H1 (cell line): ENCODE measurements around the gene ZNF280B. TPM values are rescaled to one million over a fixed set of nuclear protein-coding genes. Genes with fewer than 3 reads are reported as not detected.

ENCODE experiments used
- CTCF ChIA-PET: fragments of 300-600 bp; sonication (Branson Sonifier 250); formaldehyde crosslinking; loops from one replicate; lab custom pipeline; 2021; ENCODE audit not compliant: partially characterized antibody; lab: Charles Lee
- POLR2A ChIA-PET: fragments of 300-600 bp; sonication (Branson Sonifier 250); formaldehyde crosslinking; loops from one replicate; lab custom pipeline; 2021; ENCODE audit warnings: inconsistent platforms; ENCODE audit not compliant: partially characterized antibody; lab: Charles Lee
- DNase-seq, 2 experiments: peaks; one replicate each; pipeline versions ENCODE4 v3.0.0 to v3.0.0-alpha.2; 2010 to 2022; ENCODE audit warnings: low spot score in 2 of 2, low read depth in 1 of 2, mixed read lengths in 1 of 2
- FAIRE-seq: peaks from 2 replicates; lab custom pipeline; 2011; peaks lifted over from hg19 to GRCh38; lab: Jason Lieb, UNC
- H2AFZ ChIP-seq: 2 replicates; pipeline ENCODE4 v1.8.1; 2012; ENCODE audit warnings: low read length, inconsistent platforms
- H2AK5ac ChIP-seq: 2 replicates; pipeline ENCODE4 v1.6.1; 2013; ENCODE audit warnings: low read depth, low read length
- H2BK120ac ChIP-seq: replicated peaks from 2 replicates; pipeline ENCODE3; 2013; ENCODE audit warnings: low read depth, low read length, inconsistent platforms
- H2BK12ac ChIP-seq: 2 replicates; pipeline ENCODE4 v1.6.1; 2013; ENCODE audit warnings: low read depth, low read length
- H2BK15ac ChIP-seq: 2 replicates; pipeline ENCODE4 v1.6.1; 2013; ENCODE audit warnings: low read length
- H2BK20ac ChIP-seq: 2 replicates; pipeline ENCODE4 v1.6.1; 2013; ENCODE audit warnings: low read length
- H2BK5ac ChIP-seq: 2 replicates; pipeline ENCODE4 v1.6.1; 2013; ENCODE audit warnings: low read depth, low read length
- H3K14ac ChIP-seq: 2 replicates; pipeline ENCODE4 v1.6.1; 2013; ENCODE audit warnings: inconsistent platforms; ENCODE audit not compliant: insufficient read length
- H3K18ac ChIP-seq: 2 replicates; pipeline ENCODE4 v1.6.1; 2013; ENCODE audit warnings: low read length; ENCODE audit errors: extremely low read depth
- H3K23ac ChIP-seq: 2 replicates; pipeline ENCODE4 v1.6.1; 2013; ENCODE audit warnings: inconsistent platforms; ENCODE audit not compliant: insufficient read length
- H3K23me2 ChIP-seq: 2 replicates; pipeline ENCODE4 v1.6.1; 2013; ENCODE audit warnings: low read depth, low read length
- H3K27ac ChIP-seq: 2 replicates; pipeline ENCODE4 v1.6.1; 2011; ENCODE audit warnings: low read depth, low read length, inconsistent platforms
- H3K27me3 ChIP-seq, 4 experiments: replicated peaks in 1 of 4; 1 replicate in 1 of 4; 2 replicates in 3 of 4; pipeline versions ENCODE4 v1.6.1 to v1.8.1; 2011 to 2013; ENCODE audit warnings: low read length in 3 of 4, mild to moderate bottlenecking in 3 of 4, inconsistent platforms in 2 of 4, mixed read lengths in 2 of 4, moderate library complexity in 1 of 4; ENCODE audit not compliant: control insufficient read depth in 3 of 4, insufficient read depth in 3 of 4; ENCODE audit errors: extremely low read depth in 1 of 4
- H3K36me3 ChIP-seq, 4 experiments: 2 replicates each; pipeline versions ENCODE4 v1.6.1 to v1.8.1; 2011 to 2013; ENCODE audit warnings: mild to moderate bottlenecking in 4 of 4, low read length in 3 of 4, moderate library complexity in 2 of 4, control low read depth in 1 of 4, inconsistent platforms in 1 of 4; ENCODE audit not compliant: insufficient read depth in 4 of 4, control insufficient read depth in 2 of 4
- H3K4ac ChIP-seq: replicated peaks from 2 replicates; pipeline ENCODE3; 2013; ENCODE audit warnings: low read length, low read depth, mixed read lengths, inconsistent platforms; ENCODE audit not compliant: insufficient read length
- H3K4me1 ChIP-seq, 4 experiments: replicated peaks in 1 of 4; 1 replicate in 1 of 4; 2 replicates in 3 of 4; pipeline versions ENCODE4 v1.6.1 to v1.8.1; 2011 to 2013; ENCODE audit warnings: low read length in 3 of 4, inconsistent platforms in 2 of 4, mixed read lengths in 1 of 4; ENCODE audit not compliant: insufficient read depth in 4 of 4, control insufficient read depth in 3 of 4
- H3K4me2 ChIP-seq, 2 experiments: 2 replicates each; pipeline versions ENCODE4 v1.6.1 to v1.8.1; 2011 to 2013; ENCODE audit warnings: low read depth in 2 of 2, low read length in 2 of 2, control low read depth in 1 of 2, inconsistent platforms in 1 of 2, mild to moderate bottlenecking in 1 of 2; ENCODE audit not compliant: insufficient read depth in 1 of 2
- H3K4me3 ChIP-seq, 4 experiments: fragments of 200-600, 300-600 bp in 1 of 4; sonication (generic), shearing (Covaris generic), sonication (Bioruptor Twin) in 1 of 4; 2 replicates each; pipeline versions ENCODE4 v1.5.1 to v1.8.1; 2011 to 2016; ENCODE audit warnings: low read length in 4 of 4, low read depth in 3 of 4, control low read depth in 2 of 4, inconsistent platforms in 2 of 4, mild to moderate bottlenecking in 2 of 4, mixed read lengths in 1 of 4, moderate library complexity in 1 of 4; ENCODE audit not compliant: insufficient read depth in 2 of 4; ENCODE audit errors: extremely low read depth in 1 of 4
- H3K56ac ChIP-seq: replicated peaks from 2 replicates; pipeline ENCODE3; 2013; ENCODE audit warnings: low read depth, mild to moderate bottlenecking, mixed read lengths, low read length, inconsistent platforms; ENCODE audit not compliant: insufficient read length
- H3K79me1 ChIP-seq: 2 replicates; pipeline ENCODE4 v1.6.1; 2013; ENCODE audit warnings: low read depth, low read length, control low read depth
- H3K79me2 ChIP-seq, 2 experiments: 2 replicates each; pipeline versions ENCODE4 v1.6.1 to v1.8.1; 2012 to 2013; ENCODE audit warnings: low read length in 2 of 2, mild to moderate bottlenecking in 2 of 2, inconsistent platforms in 1 of 2; ENCODE audit not compliant: insufficient read depth in 2 of 2, control insufficient read depth in 1 of 2
- H3K9ac ChIP-seq, 4 experiments: replicated peaks in 1 of 4; 1 replicate in 1 of 4; 2 replicates in 3 of 4; pipeline versions ENCODE4 v1.6.1 to v1.8.1; 2011 to 2013; ENCODE audit warnings: low read depth in 3 of 4, low read length in 3 of 4, control low read depth in 2 of 4, mild to moderate bottlenecking in 2 of 4, moderate library complexity in 2 of 4, inconsistent platforms in 1 of 4; ENCODE audit errors: extremely low read depth in 1 of 4
- H3K9me3 ChIP-seq, 2 experiments: 2 replicates each; pipeline versions ENCODE4 v1.6.1 to v1.8.1; 2012 to 2013; ENCODE audit warnings: mild to moderate bottlenecking in 2 of 2, moderate library complexity in 2 of 2, control low read depth in 1 of 2, inconsistent platforms in 1 of 2, low read depth in 1 of 2, low read length in 1 of 2, mixed read lengths in 1 of 2; ENCODE audit not compliant: insufficient read depth in 2 of 2
- H4K20me1 ChIP-seq, 2 experiments: replicated peaks in 1 of 2; 2 replicates each; pipeline versions ENCODE3 to v1.8.1; 2011 to 2013; ENCODE audit warnings: inconsistent platforms in 2 of 2, low read length in 2 of 2, mild to moderate bottlenecking in 1 of 2; ENCODE audit not compliant: insufficient read depth in 2 of 2, control insufficient read depth in 1 of 2
- H4K5ac ChIP-seq: 2 replicates; pipeline ENCODE4 v1.6.1; 2013; ENCODE audit warnings: low read length, low read depth, mixed read lengths, inconsistent platforms; ENCODE audit not compliant: insufficient read length
- H4K8ac ChIP-seq: 2 replicates; pipeline ENCODE4 v1.8.0; 2013; ENCODE audit warnings: mild to moderate bottlenecking, moderate library complexity, low read length, inconsistent platforms; ENCODE audit not compliant: insufficient read depth; ENCODE audit errors: extremely low read depth
- H4K91ac ChIP-seq: replicated peaks from 2 replicates; pipeline ENCODE3; 2013; ENCODE audit warnings: low read length, mixed read lengths, inconsistent platforms; ENCODE audit not compliant: insufficient read length
- BACH1 ChIP-seq: IDR thresholded peaks from 2 replicates; pipeline ENCODE4 v1.6.1; 2012; ENCODE audit warnings: low read length, improper control_type of control experiment
- BCL11A ChIP-seq, 2 experiments: IDR thresholded peaks; one replicate each; pipeline ENCODE4 v1.6.1; 2011; ENCODE audit warnings: low read depth in 2 of 2, low read length in 2 of 2, mild to moderate bottlenecking in 2 of 2
- BRCA1 ChIP-seq: IDR thresholded peaks from 2 replicates; pipeline ENCODE4 v1.6.1; 2012; ENCODE audit warnings: low read depth, low read length, improper control_type of control experiment
- CBX5 ChIP-seq: fragments of 300-800, 300-1000 bp; sonication (generic); IDR thresholded peaks from 2 replicates; pipeline ENCODE4 v1.7.1; 2016; ENCODE audit warnings: antibody characterized with exemption, low read length, low read depth
- CREB1 ChIP-seq: IDR thresholded peaks from 2 replicates; pipeline ENCODE4 v1.6.1; 2012; ENCODE audit warnings: inconsistent platforms
- CTBP2 ChIP-seq: IDR thresholded peaks from 2 replicates; pipeline ENCODE4 v1.7.0; 2011; ENCODE audit warnings: borderline replicate concordance, mild to moderate bottlenecking, moderate library complexity, mixed read lengths, low read length; ENCODE audit not compliant: insufficient read depth, insufficient read length
- EZH2 ChIP-seq: fragments of 200-600 bp; sonication (generic); IDR thresholded peaks from 2 replicates; pipeline ENCODE4 v1.7.1; 2012; ENCODE audit warnings: low read depth, mild to moderate bottlenecking, moderate library complexity, low read length, inconsistent platforms; ENCODE audit not compliant: severe bottlenecking
- HDAC2 ChIP-seq, 2 experiments: fragments of 300-600 bp in 1 of 2; sonication (generic) in 1 of 2; IDR thresholded peaks; 2 replicates each; pipeline ENCODE4 v1.6.1; 2011 to 2012; ENCODE audit warnings: low read depth in 2 of 2, low read length in 2 of 2, mild to moderate bottlenecking in 2 of 2, moderate library complexity in 2 of 2, borderline replicate concordance in 1 of 2, inconsistent platforms in 1 of 2
- SAP30 ChIP-seq: fragments of 300-600 bp; sonication (generic); IDR thresholded peaks from 2 replicates; pipeline ENCODE4 v1.7.1; 2012; ENCODE audit warnings: low read length, moderate library complexity, mild to moderate bottlenecking, inconsistent platforms; ENCODE audit not compliant: insufficient read depth, insufficient replicate concordance
- SP1 ChIP-seq: IDR thresholded peaks from 2 replicates; pipeline ENCODE4 v1.6.1; 2011; ENCODE audit warnings: low read depth, low read length
- SP2 ChIP-seq: IDR thresholded peaks from 2 replicates; pipeline ENCODE4 v1.6.1; 2012; ENCODE audit warnings: mild to moderate bottlenecking, low read length, inconsistent platforms
- SP4 ChIP-seq: IDR thresholded peaks from 2 replicates; pipeline ENCODE4 v1.6.1; 2012; ENCODE audit warnings: low read length, inconsistent platforms
- TBP ChIP-seq: IDR thresholded peaks from 2 replicates; pipeline ENCODE4 v1.6.1; 2011; ENCODE audit warnings: low read depth, low read length, improper control_type of control experiment
- TEAD4 ChIP-seq: IDR thresholded peaks from 2 replicates; pipeline ENCODE4 v1.6.1; 2012; ENCODE audit warnings: low read depth, low read length, inconsistent platforms, mixed read lengths
- YY1 ChIP-seq: IDR thresholded peaks from 2 replicates; pipeline ENCODE4 v1.6.1; 2011; ENCODE audit warnings: low read depth, mild to moderate bottlenecking, low read length
- ZNF274 ChIP-seq: IDR thresholded peaks from 2 replicates; pipeline ENCODE4 v1.7.0; 2012; ENCODE audit warnings: low read length, borderline replicate concordance; ENCODE audit errors: extremely low read depth
- WGBS, 2 experiments: shearing (Covaris generic) in 1 of 2; methylation state at CpG; one replicate each; pipeline versions ENCODE4 v1.1.6 to v1.1.7; 2013 to 2015; ENCODE audit warnings: low lambda C conversion rate in 2 of 2, mixed read lengths in 2 of 2, inconsistent platforms in 1 of 2, low coverage in 1 of 2, missing lambda C conversion rate in 1 of 2; ENCODE audit not compliant: insufficient replicate concordance in 2 of 2, insufficient coverage in 1 of 2, insufficient read length in 1 of 2; ENCODE audit errors: extremely low coverage in 1 of 2, missing lambda C conversion rate in 1 of 2; 5-methylcytosine and 5-hydroxymethylcytosine counted together
- polyA plus RNA-seq, 7 experiments: library from polyadenylated mRNA; depleted of rRNA in 3 of 7; stranded (reverse) in 5 of 7; unstranded in 2 of 7; fragments of >200 nt in 5 of 7; fragments of 200-250 nt in 2 of 7; gene quantifications; 1 replicate in 5 of 7; 2 replicates in 1 of 7; 4 replicates in 1 of 7; pipeline versions ENCODE4 v1.2.1 to v1.2.3, GENCODE V29; 2011 to 2013; ENCODE audit warnings: missing spikeins in 2 of 7, mixed read lengths in 2 of 7
- total RNA-seq: library from RNA; stranded (reverse); fragmentation: NEBNext Ultra II Directional; extraction: Animal tissue kit (Norgen Biotek cat#: 25700); gene quantifications from 2 replicates; pipeline ENCODE4 v1.2.1, GENCODE V29; 2021

Gene ZNF280B
- total and polyA plus RNA-seq, 2 of the 8 experiments (the other 6 are each of a cell fraction or from before 2014, with no cell fraction given) = 4.8 to 11.7 TPM

DNA sequence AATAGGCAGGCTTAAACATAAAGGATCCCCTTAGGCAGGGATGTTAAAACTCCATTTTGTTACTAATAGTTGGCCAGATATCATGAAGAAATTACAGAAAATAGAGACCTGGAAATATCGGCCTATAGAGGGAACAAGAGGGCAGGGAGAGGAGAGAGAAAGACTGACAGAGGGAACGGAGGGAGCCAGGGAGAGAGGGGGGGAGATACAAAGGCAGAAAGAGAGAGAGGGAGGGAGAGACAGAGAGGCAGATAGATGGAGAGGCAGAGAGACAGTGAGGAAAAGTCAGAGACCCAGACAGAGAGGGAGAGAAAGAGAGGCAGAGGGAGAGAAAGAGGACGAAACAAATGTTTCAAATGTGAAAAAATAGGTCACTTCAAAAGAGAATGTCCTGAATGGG lies 53.5 kb downstream of the ZNF280B start:
- no peak overlapping the region for H4K8ac ChIP-seq
- H3K18ac ChIP-seq = no peak overlapping the region
- no peaks in the 10 kb centered on the region for H3K23me2 ChIP-seq
- no peak overlapping the region for H4K91ac ChIP-seq
- CTCF ChIA-PET = interaction anchor here (1.4 to 12.8 kb wide), 4 partner anchors 8 to 502 kb away, joined by 3 to 206 read pairs (median 23); no protein-coding TSS in a partner anchor
- H3K27me3 ChIP-seq = peaks cover 15 to 81% (median 62%) of the 10 kb centered on the region in 4 experiments
- no peak overlapping the region for H2BK20ac ChIP-seq
- no peaks in the 10 kb centered on the region for H3K79me1 ChIP-seq
- no peaks in the 10 kb centered on the region for H3K36me3 ChIP-seq
- no peak overlapping the region for H2AFZ ChIP-seq
- no peak overlapping the region for H3K14ac ChIP-seq
- 55% methylated on average over 3 of the region's 3 CpGs; no CpG with 5 or more reads in 1 of the 2 experiments for WGBS, 2 experiments
- no peaks in the 10 kb centered on the region for H3K9me3 ChIP-seq
- H2AK5ac ChIP-seq = no peak overlapping the region
- H4K5ac ChIP-seq = no peak overlapping the region
- no peak overlapping the region for H2BK12ac ChIP-seq
- no peaks in the 10 kb centered on the region for H4K20me1 ChIP-seq
- no peak overlapping the region for H3K27ac ChIP-seq
- peaks cover 0 to 9% (median 4%) of the 10 kb centered on the region in 4 experiments; a peak in 3 of 7 replicates for H3K4me1 ChIP-seq
- no peak overlapping the region for H3K4ac ChIP-seq
- H3K9ac ChIP-seq = no peak overlapping the region
- DNase-seq = no peak
- H2BK15ac ChIP-seq = no peak overlapping the region
- no peak overlapping the region for H3K23ac ChIP-seq
- POLR2A ChIA-PET = no interaction called here
- no peak overlapping the region for H2BK120ac ChIP-seq
- no peaks in the 10 kb centered on the region for H3K79me2 ChIP-seq
- no peak overlapping the region for H3K4me3 ChIP-seq
- no peak for FAIRE-seq
- no peak overlapping the region for H3K56ac ChIP-seq
- H2BK5ac ChIP-seq = no peak overlapping the region
- H3K4me2 ChIP-seq = no peak overlapping the region
- TF ChIP-seq BCL11A (IDR thresholded peaks at IDR 0.05; ENCODE audit: low read depth in 2 of 2, low read length in 2 of 2) = no peak
- no peak for TF ChIP-seq TBP
- TF ChIP-seq BACH1 = no peak
- no peak for TF ChIP-seq HDAC2 (IDR thresholded peaks at IDR 0.05; ENCODE audit: borderline replicate concordance in 1 of 2, low read depth in 2 of 2, low read length in 2 of 2)
- no peak for TF ChIP-seq BRCA1
- TF ChIP-seq CTBP2 = no peak
- TF ChIP-seq SP1 = no peak
- no peak for TF ChIP-seq CBX5
- no peak for TF ChIP-seq SAP30
- TF ChIP-seq CREB1 = no peak
- no peak for TF ChIP-seq EZH2
- no peak for TF ChIP-seq TEAD4
- TF ChIP-seq YY1 = no peak
- TF ChIP-seq ZNF274 = no peak
- TF ChIP-seq SP4 = no peak
- TF ChIP-seq SP2 = no peak
